Cortex of kidney (tissue), 1 donor: Measurements from ENCODE around the gene RNF220.

Experiments
- DNase-seq: peaks from one replicate; lab custom pipeline; 2025; lab: John Stamatoyannopoulos, UW

RNF220 gene

DNA sequence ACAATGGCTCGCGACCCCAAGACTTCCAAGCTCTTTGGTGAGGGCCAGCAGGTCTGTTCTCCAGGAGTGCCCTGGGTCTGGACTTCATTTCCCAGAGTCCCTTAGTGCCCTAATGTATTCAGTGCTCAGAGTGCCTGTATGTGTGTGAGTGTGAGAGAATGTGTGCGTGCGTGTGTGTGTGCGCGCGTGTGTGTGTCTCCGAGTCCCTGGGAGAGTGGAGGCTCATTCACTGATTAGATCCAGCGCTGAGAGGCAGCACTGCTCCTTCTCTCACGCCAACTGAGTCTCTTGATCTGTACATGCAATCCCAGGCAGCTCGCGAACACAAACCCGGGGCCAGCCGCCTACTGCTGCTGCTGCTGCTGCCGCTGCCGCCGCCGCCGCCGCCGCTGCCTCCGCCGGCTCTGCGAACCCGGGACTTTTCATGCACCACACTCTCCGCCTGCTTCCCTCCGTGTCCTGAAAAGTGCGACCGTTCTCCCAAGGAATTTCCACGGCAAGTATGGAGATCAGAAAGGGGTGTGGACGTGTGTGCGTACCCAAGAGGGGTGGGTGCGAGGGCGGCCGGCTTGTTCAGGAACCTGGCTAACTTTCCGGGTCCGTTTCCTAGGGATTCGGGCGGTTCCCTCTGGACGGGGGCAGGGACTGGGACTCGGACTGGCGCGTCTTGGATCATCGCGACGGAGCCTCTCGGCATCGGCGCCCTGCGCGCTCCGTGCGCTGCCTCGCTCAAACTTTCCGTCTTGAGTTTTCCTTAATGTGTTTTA lies at the start of gene RNF220:
Gene RNF220, plus strand, starts transcription at position 225 of the 767 bp plus-strand sequence.
- DNase-seq, result no peak

- no peak for DNase-seq
Measured at GRCh38 chr1:44355582-44356305, 49.3 kb upstream of the RNF220 start.

- no peak for DNase-seq
Measured at GRCh38 chr1:44357710-44358109, 47.3 kb upstream of the RNF220 start.

GRCh38 chr1:44359234-44359935 lies 45.7 kb upstream of the RNF220 start:
- DNase-seq, result no peak

DNA sequence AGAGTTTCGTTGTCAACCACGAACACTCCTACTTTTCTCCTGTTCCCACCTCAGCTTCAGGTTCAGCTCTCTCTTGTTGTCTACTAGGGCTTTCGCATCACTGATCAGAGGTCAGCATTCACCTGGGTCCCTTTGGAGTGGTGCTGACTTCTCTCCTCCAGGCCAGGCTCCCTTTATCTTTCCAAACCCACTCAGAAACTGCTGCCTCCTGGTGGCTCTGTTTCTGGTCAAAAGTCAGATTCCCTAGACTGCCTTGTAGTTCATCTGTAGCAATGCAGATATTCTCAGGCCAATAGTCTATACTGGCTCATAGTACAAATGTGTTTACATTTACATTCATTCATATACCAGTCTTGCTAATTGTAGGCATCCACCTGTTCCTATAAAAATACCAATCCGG lies 43.6 kb upstream of the RNF220 start:
- no peak for DNase-seq

DNA sequence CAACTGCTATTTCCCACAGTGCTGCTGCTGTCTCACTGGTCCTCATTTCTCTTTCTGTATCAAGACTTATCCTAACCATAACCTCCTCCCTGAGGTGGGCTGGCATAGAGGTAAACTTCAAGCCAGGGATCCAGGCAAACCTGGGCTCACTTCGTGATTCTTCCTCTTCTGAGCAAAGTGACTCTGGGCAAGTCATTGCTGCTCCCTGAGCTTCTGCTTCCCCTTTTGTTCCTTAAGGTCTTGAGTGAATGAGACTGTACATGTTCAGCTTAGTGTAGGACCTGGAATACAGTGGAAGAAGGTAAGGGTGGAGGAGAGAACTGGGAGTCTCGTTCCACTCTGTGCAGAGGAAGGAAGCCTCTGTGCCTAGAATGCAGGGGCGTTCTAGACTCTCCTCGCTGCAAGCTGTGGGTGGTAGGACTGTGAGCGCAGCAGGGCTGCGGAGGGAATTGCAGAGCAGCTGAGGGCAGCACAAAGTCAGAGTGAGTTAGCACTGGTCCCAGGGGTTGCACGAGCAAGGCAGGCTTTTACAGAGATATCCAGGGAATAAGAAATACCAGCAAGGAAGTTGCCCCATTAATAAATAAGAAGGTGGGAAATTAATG lies 38.6 kb upstream of the RNF220 start:
- no peak for DNase-seq

DNA sequence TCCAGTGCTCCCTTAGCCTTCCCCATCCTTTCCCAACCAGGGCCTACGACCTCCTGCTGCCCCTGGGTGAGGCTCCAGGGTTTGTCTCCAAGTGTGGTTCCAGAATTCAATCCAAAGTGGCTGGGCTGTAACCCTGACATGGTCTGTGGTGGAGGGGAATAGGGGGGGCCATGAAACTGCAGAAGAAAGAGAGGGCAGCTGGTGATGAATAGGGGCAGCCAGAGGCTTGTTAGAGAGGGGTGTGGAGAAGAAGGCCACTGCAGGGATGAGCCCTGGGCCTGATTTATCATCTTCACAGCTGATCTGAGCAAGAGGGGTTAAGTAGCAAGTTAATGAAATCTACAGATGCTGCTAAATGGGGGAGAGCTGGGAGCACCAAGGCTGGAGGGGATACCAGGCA lies 37.1 kb upstream of the RNF220 start:
- DNase-seq, result no peak

GRCh38 chr1:44368471-44369151 lies 36.4 kb upstream of the RNF220 start:
- DNase-seq, result no peak

GRCh38 chr1:44371206-44371605 lies 33.8 kb upstream of the RNF220 start:
- DNase-seq, result no peak

- DNase-seq, result no peak
Measured at GRCh38 chr1:44375547-44375946, 29.5 kb upstream of the RNF220 start.

DNA sequence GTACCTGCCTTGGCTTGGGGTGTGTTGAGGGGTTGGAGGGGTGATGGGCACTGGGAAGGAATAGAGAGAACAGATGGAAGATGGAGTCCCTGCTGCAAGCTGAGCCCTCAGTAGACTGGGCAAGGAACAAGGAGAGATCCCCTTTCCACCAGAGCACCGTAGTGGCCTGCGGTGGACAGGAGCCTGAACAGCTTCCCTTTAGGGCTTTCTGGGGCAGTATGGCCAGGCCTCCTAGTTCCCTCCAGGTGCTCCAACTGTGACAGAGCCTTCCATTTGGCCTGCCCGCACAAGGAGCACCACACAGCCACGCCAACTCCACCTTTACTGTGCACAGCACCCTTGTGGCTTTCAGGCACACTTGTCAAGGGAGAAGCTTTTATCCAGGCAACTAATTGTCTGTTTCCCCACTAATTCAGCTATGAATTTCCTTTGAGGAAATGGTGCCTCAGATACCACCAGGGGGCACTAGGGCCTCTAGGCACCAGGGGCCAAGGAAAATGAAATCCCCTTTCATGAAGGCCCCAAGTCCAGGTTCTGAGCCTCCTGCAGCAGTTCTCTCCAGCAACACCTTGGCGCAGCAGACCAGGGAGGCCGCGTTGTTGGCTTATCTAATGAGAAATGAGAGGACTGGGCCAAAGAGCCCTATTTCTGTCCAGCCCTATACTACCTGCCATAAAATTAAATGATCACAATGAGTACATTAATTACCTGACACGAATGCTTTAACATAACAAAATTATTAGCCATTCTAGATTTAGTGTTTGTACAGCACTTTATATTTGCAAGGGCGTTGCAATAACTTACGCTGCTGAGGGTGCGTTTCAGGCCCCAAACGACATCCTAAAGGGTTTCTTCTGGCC lies 26.9 kb upstream of the RNF220 start:
- DNase-seq, result no peak

GRCh38 chr1:44380666-44381177 lies 24.3 kb upstream of the RNF220 start:
- no peak for DNase-seq

DNA sequence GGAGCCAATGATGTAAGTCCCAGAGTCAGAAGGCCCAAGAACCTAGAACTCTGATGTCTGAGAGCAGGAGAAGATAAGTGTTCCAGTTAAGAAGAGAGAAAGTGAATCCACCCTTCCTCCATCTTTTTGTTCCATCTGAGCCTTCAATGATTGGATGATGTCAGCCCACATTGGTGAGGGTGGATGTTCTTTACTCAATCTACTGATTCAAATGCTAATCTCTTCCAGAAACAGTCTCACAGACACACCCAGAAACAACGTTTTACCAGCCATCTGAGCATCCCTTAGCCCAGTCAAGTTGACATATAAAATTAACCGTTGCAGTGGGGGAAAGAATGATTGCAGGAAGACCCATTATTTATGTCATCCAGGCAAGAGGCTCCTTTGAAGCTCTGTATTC lies 16.5 kb upstream of the RNF220 start:
- no peak for DNase-seq

DNA sequence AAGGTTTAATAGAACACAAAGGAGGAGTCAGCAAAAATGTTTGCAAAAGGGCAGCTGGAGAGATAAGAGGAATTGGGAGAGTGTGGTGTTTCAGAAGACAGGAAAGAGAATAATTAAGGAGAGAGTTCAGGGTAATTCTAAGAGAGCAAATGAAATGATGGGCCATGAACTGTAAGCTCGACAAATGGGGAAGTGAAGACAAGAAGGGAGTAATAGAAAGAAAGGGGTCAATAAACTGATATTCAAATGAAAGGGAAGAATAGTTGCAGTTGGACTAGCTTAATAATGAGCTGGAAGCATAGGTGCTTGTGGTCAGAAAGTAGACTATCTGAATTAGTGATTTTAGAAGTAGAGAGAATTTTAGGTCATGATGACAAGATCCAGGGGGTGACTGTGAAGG lies 15.6 kb upstream of the RNF220 start:
- DNase-seq, result no peak

DNA sequence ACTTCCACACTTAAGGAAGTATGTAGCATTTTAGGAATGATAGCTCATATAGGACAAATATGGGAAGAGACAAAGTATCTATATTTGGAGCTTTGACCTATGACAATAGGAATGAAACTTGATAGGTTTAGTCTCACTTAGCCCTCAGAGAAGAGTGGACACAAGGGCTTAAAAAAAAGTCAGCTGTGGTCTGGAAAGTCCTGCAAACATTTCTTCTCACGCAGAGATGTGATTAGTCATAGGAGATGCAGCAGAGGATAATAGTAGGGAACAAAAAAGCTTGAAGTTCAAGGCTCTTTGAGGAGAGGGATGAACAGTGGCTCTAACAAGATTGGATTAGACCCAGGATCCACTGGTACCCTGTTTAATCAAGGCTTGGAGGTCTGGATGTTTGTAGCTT lies 14.8 kb upstream of the RNF220 start:
- no peak for DNase-seq

DNA sequence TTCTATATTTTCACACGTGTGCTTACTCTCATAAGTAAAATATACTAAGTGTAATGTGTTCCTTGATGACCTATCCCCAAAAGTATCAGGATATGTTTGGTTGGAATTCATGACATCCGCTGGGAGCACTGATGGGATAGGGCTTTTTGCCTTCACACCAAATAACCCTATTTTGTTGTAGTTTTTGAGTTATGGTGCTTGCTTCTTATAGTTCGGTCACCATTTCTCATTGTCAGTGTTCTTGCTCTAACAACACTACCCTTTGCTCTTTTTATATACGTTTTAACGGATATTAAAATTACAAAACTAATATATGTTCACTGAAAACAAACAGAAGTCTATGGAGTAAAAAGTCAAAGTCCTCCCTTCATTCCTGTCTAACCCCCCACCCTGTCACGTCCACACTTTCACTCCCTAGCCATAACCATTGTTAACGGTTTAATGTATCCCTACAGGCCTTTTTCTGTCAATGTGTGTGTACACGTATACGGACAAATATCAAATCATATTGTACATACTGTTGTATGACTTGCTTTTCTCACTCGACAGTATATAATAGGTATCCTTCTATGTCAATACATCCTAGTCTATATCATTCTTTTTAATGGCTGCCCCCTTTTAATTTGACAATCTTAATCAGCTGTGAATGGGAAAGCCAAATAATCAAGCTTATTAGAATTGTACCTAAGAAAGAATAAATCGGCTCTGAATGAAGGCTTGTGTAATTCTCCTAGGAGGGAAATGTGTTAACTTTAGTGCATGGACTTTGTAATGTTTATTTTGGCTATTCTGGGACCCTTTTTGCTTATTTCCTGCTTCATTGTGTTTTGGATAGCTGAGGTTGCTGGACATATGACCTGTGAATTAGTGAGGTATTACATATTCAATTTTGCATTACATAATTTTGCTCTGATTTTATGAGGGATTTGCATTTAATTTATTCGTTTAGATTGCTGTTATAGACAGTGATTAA lies 3.5 kb upstream of the RNF220 start:
- DNase-seq, result no peak

DNA sequence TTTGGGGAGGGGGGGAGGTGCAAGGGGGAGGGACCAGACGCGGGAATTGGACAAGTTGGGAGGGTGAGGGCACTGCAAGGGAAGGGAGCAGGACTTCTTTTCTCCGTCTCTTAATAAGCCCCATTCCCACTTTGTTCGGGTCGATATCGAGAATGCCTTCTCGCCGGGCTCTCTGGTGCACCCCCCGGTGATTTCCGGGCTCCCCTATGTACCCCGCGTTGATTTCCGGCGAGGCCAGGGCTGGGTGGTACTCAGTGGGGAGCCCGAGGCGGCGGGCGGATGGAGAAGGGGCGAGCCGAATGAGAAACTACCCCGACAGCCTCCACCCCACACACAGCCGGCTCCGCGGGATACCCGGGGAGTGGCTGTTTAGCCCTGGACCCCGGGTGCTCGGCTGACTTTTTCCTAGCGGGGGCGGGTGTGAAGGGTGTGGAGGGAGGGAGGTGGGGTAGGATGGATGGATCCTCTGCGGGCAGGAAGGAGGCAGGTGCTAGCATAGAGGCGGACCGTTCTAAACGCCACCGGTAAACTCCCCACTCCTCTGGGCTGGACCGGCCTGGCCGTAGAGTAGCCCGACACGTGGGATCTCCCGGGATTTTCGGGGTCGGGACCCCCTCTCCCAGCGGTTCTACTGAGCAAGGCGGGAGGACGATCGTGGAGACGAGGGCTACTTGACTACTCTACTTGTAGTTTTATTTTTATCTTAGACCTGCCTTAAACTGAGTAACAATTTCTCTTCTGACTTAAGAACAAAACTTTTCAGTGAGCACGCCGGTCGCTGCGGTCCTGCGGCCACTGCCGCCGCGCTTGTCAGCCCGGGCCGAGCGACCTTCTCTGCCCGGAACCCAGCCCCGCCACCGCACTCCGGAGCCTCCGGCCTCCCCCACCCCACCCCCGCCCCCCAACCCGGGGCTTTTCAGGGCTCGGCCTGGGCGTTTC lies 1.0 kb downstream of the RNF220 start:
- DNase-seq, result no peak

GRCh38 chr1:44406737-44407429 lies 1.8 kb downstream of the RNF220 start:
- no peak for DNase-seq
